ENCODE data around the gene ADAMTSL1.

GRCh38 chr9:18618862-18619261, 144.9 kb downstream of the ADAMTSL1 start:
- no peak for TF ChIP-seq POLR2A (IDR thresholded peaks at IDR 0.05; ENCODE audit: low read depth, low read length)
- TF ChIP-seq MAX (IDR thresholded peaks at IDR 0.05; ENCODE audit: insufficient read depth, insufficient read length), result no peak
- TF ChIP-seq CTCF (IDR thresholded peaks at IDR 0.05; ENCODE audit: extremely low read depth in 1 of 2, insufficient read depth in 1 of 2, low read depth in 1 of 2, low read length in 2 of 2), result no peak
- TF ChIP-seq FOS (IDR thresholded peaks at IDR 0.05; ENCODE audit: borderline replicate concordance, insufficient read depth, low read length), result no peak
